Measurements from ENCODE around the gene ACAP2.

DNA sequence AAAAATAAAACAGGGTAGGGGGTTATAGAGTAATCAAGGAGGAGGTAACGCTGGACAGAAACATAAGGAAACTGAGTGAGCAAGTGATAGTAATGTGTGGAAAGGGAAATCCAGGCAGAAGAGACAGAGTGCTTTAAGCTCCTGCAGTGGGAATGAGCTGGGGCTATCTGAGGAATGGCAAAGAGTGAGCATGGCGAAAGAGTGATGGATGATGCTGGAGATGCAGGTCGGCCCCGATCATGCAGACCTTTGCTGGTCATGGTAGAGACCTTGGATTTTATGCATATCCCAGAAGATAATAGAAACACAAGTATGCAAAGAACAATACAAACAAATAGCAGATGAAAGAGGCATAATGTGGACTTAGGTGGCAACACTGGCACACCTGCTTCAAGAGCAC is 26.0 kb upstream of the ACAP2 start:
- TF ChIP-seq, protein P1, sequence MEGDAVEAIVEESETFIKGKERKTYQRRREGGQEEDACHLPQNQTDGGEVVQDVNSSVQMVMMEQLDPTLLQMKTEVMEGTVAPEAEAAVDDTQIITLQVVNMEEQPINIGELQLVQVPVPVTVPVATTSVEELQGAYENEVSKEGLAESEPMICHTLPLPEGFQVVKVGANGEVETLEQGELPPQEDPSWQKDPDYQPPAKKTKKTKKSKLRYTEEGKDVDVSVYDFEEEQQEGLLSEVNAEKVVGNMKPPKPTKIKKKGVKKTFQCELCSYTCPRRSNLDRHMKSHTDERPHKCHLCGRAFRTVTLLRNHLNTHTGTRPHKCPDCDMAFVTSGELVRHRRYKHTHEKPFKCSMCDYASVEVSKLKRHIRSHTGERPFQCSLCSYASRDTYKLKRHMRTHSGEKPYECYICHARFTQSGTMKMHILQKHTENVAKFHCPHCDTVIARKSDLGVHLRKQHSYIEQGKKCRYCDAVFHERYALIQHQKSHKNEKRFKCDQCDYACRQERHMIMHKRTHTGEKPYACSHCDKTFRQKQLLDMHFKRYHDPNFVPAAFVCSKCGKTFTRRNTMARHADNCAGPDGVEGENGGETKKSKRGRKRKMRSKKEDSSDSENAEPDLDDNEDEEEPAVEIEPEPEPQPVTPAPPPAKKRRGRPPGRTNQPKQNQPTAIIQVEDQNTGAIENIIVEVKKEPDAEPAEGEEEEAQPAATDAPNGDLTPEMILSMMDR (IDR thresholded peaks at IDR 0.05), result no peak
- TF ChIP-seq POLR2A (IDR thresholded peaks at IDR 0.05), result no peak
- no peak for TF ChIP-seq EP300 (IDR thresholded peaks at IDR 0.05)

All from suprapubic skin (tissue), 3 donors.